ENCODE measurements around the gene ZFAND3.

- TF ChIP-seq CTCF (IDR thresholded peaks at IDR 0.05 in 8 of 11, conservative IDR thresholded peaks at IDR 0.05 in 3 of 11) (peak in 10 of 11 experiments; percentile 8 to 65 (median 42)), POLR2A (IDR thresholded peaks at IDR 0.05) (no peak)
Observed at GRCh38 chr6:38012573-38012972, 193.0 kb downstream of the ZFAND3 start.

All from spleen (tissue), 7 donors.